D721Med (cell line): ENCODE measurements around the gene UXS1.

Source experiments
- DNase-seq: peaks from one replicate; pipeline ENCODE4 v3.0.0; 2011; ENCODE audit warnings: low spot score; ENCODE audit not compliant: insufficient read length
- FAIRE-seq: peaks from 2 replicates; lab custom pipeline; 2011; peaks lifted over from hg19 to GRCh38; lab: Jason Lieb, UNC
- TF ChIP-seq, protein P1 (sequence below): IDR thresholded peaks from 2 replicates; pipeline ENCODE4 v1.5.1; 2012; ENCODE audit warnings: mild to moderate bottlenecking, control low read depth; ENCODE audit not compliant: insufficient read depth; ENCODE audit errors: missing control alignments

Gene UXS1

DNA sequence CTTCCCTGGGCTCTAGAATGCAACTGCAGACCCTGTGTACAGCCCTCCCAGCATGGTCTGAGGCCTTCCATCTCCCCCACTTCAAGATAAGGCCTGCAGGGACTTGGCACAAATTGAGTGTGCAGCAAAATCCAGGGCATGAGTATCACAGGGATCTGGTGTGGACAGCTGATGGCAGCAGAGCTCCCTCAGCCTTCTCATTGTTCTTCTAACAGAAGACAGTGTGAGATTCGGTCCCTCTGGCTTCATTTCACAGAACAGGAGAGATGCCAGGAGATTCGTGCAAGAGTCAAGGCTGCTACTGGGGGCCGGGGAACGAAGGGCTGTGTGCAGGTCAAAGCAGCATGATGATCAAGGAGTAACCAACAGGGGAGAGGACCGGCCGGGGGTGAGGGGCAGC is 85.8 kb downstream of the UXS1 start:
- FAIRE-seq: no peak
- TF ChIP-seq, protein P1, sequence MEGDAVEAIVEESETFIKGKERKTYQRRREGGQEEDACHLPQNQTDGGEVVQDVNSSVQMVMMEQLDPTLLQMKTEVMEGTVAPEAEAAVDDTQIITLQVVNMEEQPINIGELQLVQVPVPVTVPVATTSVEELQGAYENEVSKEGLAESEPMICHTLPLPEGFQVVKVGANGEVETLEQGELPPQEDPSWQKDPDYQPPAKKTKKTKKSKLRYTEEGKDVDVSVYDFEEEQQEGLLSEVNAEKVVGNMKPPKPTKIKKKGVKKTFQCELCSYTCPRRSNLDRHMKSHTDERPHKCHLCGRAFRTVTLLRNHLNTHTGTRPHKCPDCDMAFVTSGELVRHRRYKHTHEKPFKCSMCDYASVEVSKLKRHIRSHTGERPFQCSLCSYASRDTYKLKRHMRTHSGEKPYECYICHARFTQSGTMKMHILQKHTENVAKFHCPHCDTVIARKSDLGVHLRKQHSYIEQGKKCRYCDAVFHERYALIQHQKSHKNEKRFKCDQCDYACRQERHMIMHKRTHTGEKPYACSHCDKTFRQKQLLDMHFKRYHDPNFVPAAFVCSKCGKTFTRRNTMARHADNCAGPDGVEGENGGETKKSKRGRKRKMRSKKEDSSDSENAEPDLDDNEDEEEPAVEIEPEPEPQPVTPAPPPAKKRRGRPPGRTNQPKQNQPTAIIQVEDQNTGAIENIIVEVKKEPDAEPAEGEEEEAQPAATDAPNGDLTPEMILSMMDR: peak; percentile 28
- DNase-seq: no peak

DNA sequence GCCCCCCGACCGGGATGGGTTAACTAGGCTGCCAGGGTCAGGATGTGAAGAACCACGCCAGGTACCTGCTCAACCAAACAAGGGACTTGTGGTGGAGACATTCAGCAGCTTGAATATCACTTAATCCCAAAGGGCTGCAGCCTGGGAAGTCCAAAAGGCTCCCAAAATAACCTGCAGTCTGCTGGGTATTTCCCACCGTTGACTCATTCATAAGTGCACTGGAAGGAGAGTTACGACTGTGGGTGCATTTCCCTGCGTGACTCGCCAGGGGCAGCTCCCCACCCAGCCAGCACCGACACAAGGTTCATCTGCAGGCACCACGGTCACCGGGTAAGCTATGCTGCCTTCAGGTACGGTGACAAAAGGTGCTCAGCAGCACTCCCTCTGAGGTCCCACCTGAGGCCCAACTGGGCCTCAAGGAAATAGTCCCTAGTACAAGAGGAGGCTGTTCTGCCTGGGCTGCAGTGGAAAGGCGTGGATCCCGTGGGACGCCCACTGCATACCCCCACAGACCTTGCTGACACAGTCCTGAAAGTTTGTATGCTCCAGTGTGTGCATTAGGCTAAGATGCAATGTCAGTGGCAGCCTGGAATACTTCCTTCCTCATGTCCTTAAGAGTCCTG is 86.5 kb downstream of the UXS1 start:
- DNase-seq (no peak), FAIRE-seq (no peak)
- TF ChIP-seq, protein P1: no peak

DNA sequence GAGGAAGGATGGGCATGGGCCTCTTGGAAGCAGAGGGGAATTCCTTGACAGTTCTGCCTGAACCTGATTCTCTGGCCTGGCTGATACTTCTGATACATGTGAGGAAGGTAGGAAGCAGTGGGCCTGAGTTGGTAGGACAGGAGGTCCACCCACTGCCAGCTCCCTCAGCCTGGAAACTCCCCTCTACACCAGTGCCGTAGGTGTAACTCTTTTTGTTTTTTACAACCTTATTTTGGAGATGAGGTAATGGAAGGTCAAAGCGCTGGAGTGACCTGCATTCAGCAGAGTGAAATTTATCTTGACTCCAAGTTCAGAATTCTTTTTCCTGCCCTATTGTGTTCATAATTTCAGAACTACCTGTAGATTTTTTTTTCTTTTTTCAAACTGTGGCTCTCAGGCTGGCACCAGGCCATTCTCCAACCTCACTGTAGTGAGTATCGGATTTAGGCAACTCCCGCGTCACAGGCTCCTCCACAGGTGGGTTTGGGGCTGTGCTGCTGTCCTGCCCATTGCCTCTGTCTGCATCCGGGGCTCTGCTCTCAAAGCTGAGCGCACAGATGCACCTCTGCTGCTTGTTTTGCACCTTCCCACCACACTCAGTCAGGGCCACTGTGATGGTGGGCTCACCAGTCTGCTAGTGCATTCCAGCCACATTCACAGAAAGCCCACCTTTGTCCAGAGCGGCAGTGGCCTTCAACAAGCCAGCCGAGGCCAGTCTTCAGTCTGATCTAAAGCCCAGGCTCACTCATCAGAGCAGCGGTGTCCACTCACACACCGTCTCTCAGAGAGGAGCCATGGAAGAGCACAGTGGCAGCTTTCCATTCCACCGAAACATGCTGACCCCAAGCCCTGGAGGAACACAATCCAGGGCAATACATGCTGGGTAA is 87.2 kb downstream of the UXS1 start:
- TF ChIP-seq, protein P1: no peak

DNA sequence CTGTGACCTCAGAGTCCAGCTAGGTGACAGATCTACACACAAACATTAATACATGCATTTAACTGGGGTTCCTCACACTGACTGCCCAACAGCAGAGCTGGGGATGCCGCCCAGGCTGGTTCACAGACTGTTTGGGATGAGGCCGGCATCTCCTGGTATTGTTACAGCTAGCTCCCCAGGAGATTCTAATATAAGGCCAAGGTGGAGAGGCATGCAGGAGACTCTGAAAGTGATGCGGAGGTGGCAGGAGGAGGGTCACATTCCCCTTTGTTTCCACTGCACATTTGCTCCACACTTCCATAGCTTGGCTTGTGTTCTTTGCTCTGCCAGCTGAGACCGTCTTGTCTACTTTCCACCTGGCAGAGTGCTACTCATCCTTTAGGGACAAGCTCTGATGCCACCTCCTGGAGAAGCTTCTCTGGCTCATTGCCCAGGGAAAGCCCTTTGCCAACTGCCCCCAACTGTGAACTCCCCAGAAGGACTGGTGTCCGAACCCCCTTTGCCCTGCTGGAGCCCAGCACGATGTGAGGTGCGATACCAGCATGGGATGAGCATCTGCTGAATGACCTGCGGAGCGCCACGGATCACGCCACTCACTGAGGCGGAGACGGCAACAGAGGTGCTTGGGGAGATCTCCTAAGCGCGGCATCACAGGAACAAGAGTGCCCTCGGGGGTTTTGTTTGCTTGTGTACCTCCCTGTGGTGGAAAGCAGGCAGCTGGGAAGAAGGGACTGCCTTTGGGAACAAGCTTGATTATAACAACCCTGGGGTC is 88.8 kb downstream of the UXS1 start:
- DNase-seq (no peak), FAIRE-seq (no peak)
- TF ChIP-seq, protein P1: no peak

More for the DNA sequence above, 87.2 kb downstream of the UXS1 start:
- no peak for DNase-seq
- no peak for FAIRE-seq

DNA sequence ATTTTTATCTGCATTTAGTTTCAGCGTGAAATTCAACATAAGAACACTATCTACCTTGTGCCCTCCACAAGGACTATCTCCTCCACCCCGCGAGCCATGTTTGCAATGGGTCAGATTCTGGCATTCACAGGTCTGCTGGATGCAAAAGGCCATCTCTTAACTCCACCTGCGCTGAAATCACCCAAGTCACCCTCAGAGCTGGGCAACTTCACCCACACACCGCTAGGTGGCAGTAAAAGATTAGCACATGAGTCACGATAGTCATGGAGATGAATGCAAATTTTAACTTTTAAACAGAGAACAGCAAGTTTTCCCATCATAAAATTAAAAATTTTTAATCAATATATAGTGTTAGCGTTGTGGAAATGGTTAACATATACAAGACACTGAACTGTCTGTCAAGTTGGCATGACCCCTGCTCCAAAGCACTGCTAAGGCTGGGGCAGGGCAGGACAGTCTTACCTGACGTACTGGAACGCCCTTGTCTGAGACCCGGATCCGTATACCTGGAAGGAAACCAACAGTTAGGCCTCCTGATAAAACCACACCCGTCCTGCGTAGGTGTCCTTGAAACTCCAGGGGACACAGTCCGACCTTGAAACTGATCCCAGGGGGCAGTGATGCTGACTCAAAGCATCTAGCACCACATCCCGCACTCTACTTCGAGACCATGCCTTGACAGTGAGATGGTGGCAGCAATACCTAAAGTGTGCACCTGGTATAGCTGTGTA is 89.6 kb downstream of the UXS1 start:
- DNase-seq (peak; percentile 84), FAIRE-seq (no peak)
- TF ChIP-seq, protein P1: peak; percentile 92

DNA sequence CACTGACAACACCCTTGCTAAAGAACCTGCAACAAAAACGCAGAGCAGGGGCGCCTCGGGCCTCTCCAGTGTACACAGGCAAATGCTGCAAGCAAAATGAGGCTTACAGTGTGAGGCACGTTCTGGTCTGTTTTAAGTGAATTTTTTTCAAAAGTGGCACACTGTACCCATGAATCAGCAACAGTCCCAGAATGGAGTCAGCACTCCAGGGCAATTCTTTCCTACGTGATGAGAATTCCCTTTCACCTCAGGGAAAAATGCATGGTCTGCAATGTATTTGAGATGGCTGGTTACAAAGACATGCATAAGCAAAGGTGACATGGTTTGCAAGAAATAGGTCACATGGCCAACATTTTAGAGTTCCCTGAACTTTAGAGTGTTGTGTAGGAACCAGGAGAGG is 94.4 kb downstream of the UXS1 start:
- DNase-seq: no peak
- TF ChIP-seq, protein P1: no peak

More for the DNA sequence above, 94.4 kb downstream of the UXS1 start:
- no peak for FAIRE-seq
